Trophoblast cell (in vitro differentiated cells and primary cell): ENCODE results near the gene DISC1.

ENCODE experiments used
- DNase-seq, 2 donors: peaks; one replicate each; pipeline ENCODE4 v3.0.0-alpha.2; 2016
- H2AFZ ChIP-seq: 2 replicates; pipeline ENCODE4 v1.6.1; 2013; ENCODE audit warnings: low read length, moderate library complexity, mild to moderate bottlenecking; ENCODE audit not compliant: insufficient read depth, poor library complexity
- H2AK5ac ChIP-seq: 2 replicates; pipeline ENCODE4 v1.6.1; 2013; ENCODE audit warnings: mild to moderate bottlenecking, low read length
- H2BK120ac ChIP-seq: 2 replicates; pipeline ENCODE4 v1.6.1; 2013; ENCODE audit warnings: low read length, mild to moderate bottlenecking, moderate library complexity; ENCODE audit not compliant: insufficient read depth, poor library complexity
- H2BK12ac ChIP-seq: 2 replicates; pipeline ENCODE4 v1.6.1; 2013; ENCODE audit warnings: mild to moderate bottlenecking, low read length, moderate library complexity
- H2BK5ac ChIP-seq: 2 replicates; pipeline ENCODE4 v1.6.1; 2013; ENCODE audit warnings: low read length, low read depth, moderate library complexity, mild to moderate bottlenecking; ENCODE audit not compliant: poor library complexity
- H3K14ac ChIP-seq: 2 replicates; pipeline ENCODE4 v1.6.1; 2013; ENCODE audit warnings: mild to moderate bottlenecking, low read length
- H3K18ac ChIP-seq: 2 replicates; pipeline ENCODE4 v1.6.1; 2013; ENCODE audit warnings: mild to moderate bottlenecking, low read length
- H3K23ac ChIP-seq: 2 replicates; pipeline ENCODE4 v1.6.1; 2013; ENCODE audit warnings: low read length
- H3K27ac ChIP-seq: 2 replicates; pipeline ENCODE4 v1.5.1; 2013; ENCODE audit warnings: low read depth, mild to moderate bottlenecking, inconsistent platforms, low read length, moderate library complexity
- H3K27me3 ChIP-seq: 2 replicates; pipeline ENCODE4 v1.6.1; 2013; ENCODE audit warnings: inconsistent platforms, mild to moderate bottlenecking, low read length, moderate library complexity; ENCODE audit not compliant: insufficient read depth
- H3K36me3 ChIP-seq, 2 experiments: 1 replicate in 1 of 2; 2 replicates in 1 of 2; pipeline ENCODE4 v1.6.1; 2013; ENCODE audit warnings: low read length in 2 of 2, mild to moderate bottlenecking in 2 of 2, moderate library complexity in 1 of 2; ENCODE audit not compliant: insufficient read depth in 2 of 2, control insufficient read depth in 1 of 2
- H3K4ac ChIP-seq: 2 replicates; pipeline ENCODE4 v1.6.1; 2013; ENCODE audit warnings: low read depth, mild to moderate bottlenecking, low read length, moderate library complexity
- H3K4me1 ChIP-seq, 2 experiments: 1 replicate in 1 of 2; 2 replicates in 1 of 2; pipeline ENCODE4 v1.6.1; 2013; ENCODE audit warnings: low read length in 2 of 2, mild to moderate bottlenecking in 2 of 2, moderate library complexity in 1 of 2; ENCODE audit not compliant: insufficient read depth in 2 of 2, control insufficient read depth in 1 of 2
- H3K4me2 ChIP-seq: 2 replicates; pipeline ENCODE4 v1.6.1; 2013; ENCODE audit warnings: inconsistent platforms, mild to moderate bottlenecking, low read length, moderate library complexity
- H3K4me3 ChIP-seq: 2 replicates; pipeline ENCODE4 v1.5.1; 2013; ENCODE audit warnings: mild to moderate bottlenecking, low read depth, low read length, inconsistent platforms
- H3K79me1 ChIP-seq: one replicate; pipeline ENCODE4 v1.6.1; 2013; ENCODE audit warnings: low read length
- H3K79me2 ChIP-seq: 2 replicates; pipeline ENCODE4 v1.6.1; 2013; ENCODE audit warnings: low read length, mild to moderate bottlenecking; ENCODE audit not compliant: control insufficient read depth, insufficient read depth, poor library complexity
- H3K9ac ChIP-seq: 2 replicates; pipeline ENCODE4 v1.6.1; 2013; ENCODE audit warnings: mild to moderate bottlenecking, low read length
- H3K9me3 ChIP-seq: 2 replicates; pipeline ENCODE4 v1.6.1; 2013; ENCODE audit warnings: low read depth, mild to moderate bottlenecking, control low read depth, inconsistent platforms, low read length; ENCODE audit not compliant: insufficient read depth
- H4K12ac ChIP-seq: 2 replicates; pipeline ENCODE4 v1.6.1; 2013; ENCODE audit warnings: low read depth, mild to moderate bottlenecking, low read length, moderate library complexity
- H4K8ac ChIP-seq: 2 replicates; pipeline ENCODE4 v1.6.1; 2013; ENCODE audit warnings: low read depth, mild to moderate bottlenecking, low read length, moderate library complexity
- H4K91ac ChIP-seq: one replicate; pipeline ENCODE4 v1.6.1; 2013; ENCODE audit warnings: low read depth, mild to moderate bottlenecking, low read length, moderate library complexity
- WGBS: extraction: QIAGEN DNeasy Blood & Tissue Kit; methylation state at CpG from one replicate; pipeline ENCODE4 v1.1.7; 2013; ENCODE audit warnings: missing lambda C conversion rate; ENCODE audit not compliant: insufficient read length, insufficient coverage; ENCODE audit errors: extremely low coverage; 5-methylcytosine and 5-hydroxymethylcytosine counted together

Gene DISC1

GRCh38 chr1:231702804-231703203, 76.2 kb downstream of the DISC1 start:
- Histone ChIP-seq H3K27me3 (no peaks in the 10 kb centered on the region), H3K79me1 (peaks cover 2% of the 10 kb centered on the region), H2BK12ac (no peak overlapping the region), H3K14ac (no peak overlapping the region), H3K36me3 (no peaks in the 10 kb centered on the region), H3K18ac (no peak overlapping the region), H3K4me1 (peaks cover 2 to 6% of the 10 kb centered on the region in 2 experiments), H2AFZ (no peak overlapping the region), H4K8ac (no peak overlapping the region), H3K9ac (no peak overlapping the region), H4K91ac (no peak overlapping the region), H3K4ac (no peak overlapping the region), H3K4me2 (no peak overlapping the region), H2BK120ac (no peak overlapping the region), H3K27ac (no peak overlapping the region), H2BK5ac (no peak overlapping the region), H3K4me3 (no peak overlapping the region), H3K23ac (no peak overlapping the region), H4K12ac (no peak overlapping the region), H3K79me2 (no peaks in the 10 kb centered on the region), H3K9me3 (no peaks in the 10 kb centered on the region), H2AK5ac (no peak overlapping the region)
- peak; percentile 79 to 97 for DNase-seq
- WGBS = no CpG with 5 or more reads among the region's 1 CpG

DNA sequence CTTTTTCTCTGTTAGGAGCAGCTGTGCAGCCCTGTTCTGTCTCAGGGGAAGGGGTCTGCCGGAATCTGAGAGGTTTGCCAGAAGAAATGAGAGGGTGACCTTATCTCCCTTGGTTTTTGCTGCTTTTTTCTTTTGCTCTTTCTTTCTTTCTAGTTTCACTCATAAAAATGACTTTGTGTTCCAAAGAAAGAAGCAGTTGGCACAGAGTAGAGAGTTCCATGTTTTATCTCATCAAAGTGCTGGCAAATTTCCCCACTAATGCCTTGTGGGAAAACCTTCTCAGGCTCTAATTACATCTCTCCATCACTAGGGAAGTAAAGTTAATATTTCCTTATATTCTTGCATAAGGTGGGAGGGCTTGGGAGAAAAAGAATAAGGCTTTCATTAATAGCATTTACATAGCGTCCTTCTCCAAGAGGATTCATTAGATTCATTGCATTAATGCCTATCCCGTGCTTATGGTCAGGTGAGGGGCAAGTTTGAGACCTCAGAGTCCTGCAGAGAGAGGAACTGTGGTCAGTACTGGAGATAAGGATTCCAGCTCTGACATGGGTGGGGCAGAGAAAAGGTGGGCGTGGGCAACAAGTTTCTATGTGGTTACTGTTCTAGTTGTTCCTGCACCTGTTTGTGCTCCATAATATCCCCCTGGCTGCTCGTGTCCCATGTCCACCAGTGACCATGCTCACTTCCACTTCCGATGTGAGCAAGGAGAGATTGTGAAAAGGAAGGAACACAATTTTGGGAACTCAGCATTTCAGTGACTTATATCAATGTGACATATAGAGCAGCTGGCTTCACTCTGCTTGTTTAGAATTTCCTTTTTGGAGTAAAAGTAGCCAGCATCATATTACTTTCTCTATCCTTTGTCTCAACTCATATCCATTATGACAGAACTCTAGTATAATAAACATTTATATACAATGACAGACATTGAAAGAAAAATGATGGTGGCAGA, 79.5 kb downstream of the DISC1 start:
- Histone ChIP-seq H3K4me3 (no peak overlapping the region), H3K4me1 (peaks cover 2 to 6% of the 10 kb centered on the region in 2 experiments), H2AFZ (no peak overlapping the region), H3K9ac (no peak overlapping the region), H4K12ac (no peak overlapping the region), H2BK12ac (no peak overlapping the region), H2BK120ac (no peak overlapping the region), H4K91ac (no peak overlapping the region), H4K8ac (no peak overlapping the region), H3K27ac (no peak overlapping the region), H3K27me3 (no peaks in the 10 kb centered on the region), H3K23ac (no peak overlapping the region), H3K4ac (no peak overlapping the region), H3K79me2 (no peaks in the 10 kb centered on the region), H2AK5ac (no peak overlapping the region), H3K36me3 (no peaks in the 10 kb centered on the region), H2BK5ac (no peak overlapping the region), H3K14ac (no peak overlapping the region), H3K4me2 (no peak overlapping the region), H3K9me3 (no peaks in the 10 kb centered on the region), H3K18ac (no peak overlapping the region), H3K79me1 (peaks cover 2% of the 10 kb centered on the region)
- WGBS = no CpG with 5 or more reads among the region's 6 CpGs
- no peak for DNase-seq

DNA sequence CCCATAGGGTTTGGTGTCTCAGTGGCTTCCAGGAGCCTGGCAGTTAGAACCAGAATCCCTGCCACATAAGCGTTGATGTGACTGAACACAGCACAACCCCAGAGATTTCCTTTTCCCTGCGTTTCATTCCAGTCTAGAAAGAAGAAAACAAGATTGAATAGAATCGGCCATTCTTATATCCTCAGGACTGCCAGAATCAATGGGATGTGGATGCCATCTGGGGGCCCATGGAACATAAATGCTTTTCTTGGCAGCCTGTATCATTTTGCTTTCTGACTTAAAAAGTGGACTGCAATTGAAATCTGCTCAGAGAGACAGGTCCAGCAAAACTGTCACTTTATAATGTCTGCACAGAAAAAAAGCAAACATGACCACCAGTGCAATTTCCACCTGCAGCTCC, 80.3 kb downstream of the DISC1 start:
- H4K91ac ChIP-seq = no peak overlapping the region
- no peak overlapping the region for H3K9ac ChIP-seq
- no peaks in the 10 kb centered on the region for H3K79me2 ChIP-seq
- H3K4me2 ChIP-seq = no peak overlapping the region
- H2BK120ac ChIP-seq = no peak overlapping the region
- no peak overlapping the region for H2AK5ac ChIP-seq
- no peak overlapping the region for H2BK12ac ChIP-seq
- no peaks in the 10 kb centered on the region for H3K9me3 ChIP-seq
- H3K4me3 ChIP-seq = no peak overlapping the region
- H3K27me3 ChIP-seq = no peaks in the 10 kb centered on the region
- peaks cover 2% of the 10 kb centered on the region for H3K79me1 ChIP-seq
- no peaks in the 10 kb centered on the region for H3K36me3 ChIP-seq
- no peak overlapping the region for H2BK5ac ChIP-seq
- H3K4me1 ChIP-seq = peaks cover 2 to 6% of the 10 kb centered on the region in 2 experiments
- H2AFZ ChIP-seq = no peak overlapping the region
- H3K18ac ChIP-seq = no peak overlapping the region
- no peak overlapping the region for H3K23ac ChIP-seq
- no peak for DNase-seq
- WGBS = no CpG with 5 or more reads among the region's 3 CpGs
- H3K27ac ChIP-seq = no peak overlapping the region
- no peak overlapping the region for H3K4ac ChIP-seq
- H4K12ac ChIP-seq = no peak overlapping the region
- H3K14ac ChIP-seq = no peak overlapping the region
- no peak overlapping the region for H4K8ac ChIP-seq

GRCh38 chr1:231707407-231707806, 80.8 kb downstream of the DISC1 start:
- DNase-seq = no peak
- H3K4me2 ChIP-seq = no peak overlapping the region
- no peaks in the 10 kb centered on the region for H3K79me2 ChIP-seq
- H3K4me1 ChIP-seq = peaks cover 2 to 6% of the 10 kb centered on the region in 2 experiments
- H3K79me1 ChIP-seq = peaks cover 2% of the 10 kb centered on the region
- no peak overlapping the region for H3K23ac ChIP-seq
- no peak overlapping the region for H4K91ac ChIP-seq
- no peak overlapping the region for H2BK5ac ChIP-seq
- H3K14ac ChIP-seq = no peak overlapping the region
- no peak overlapping the region for H2BK120ac ChIP-seq
- H3K27me3 ChIP-seq = no peaks in the 10 kb centered on the region
- no peak overlapping the region for H3K9ac ChIP-seq
- H3K27ac ChIP-seq = no peak overlapping the region
- no peak overlapping the region for H2AFZ ChIP-seq
- H3K4ac ChIP-seq = no peak overlapping the region
- no peaks in the 10 kb centered on the region for H3K9me3 ChIP-seq
- H3K18ac ChIP-seq = no peak overlapping the region
- H2BK12ac ChIP-seq = no peak overlapping the region
- no peak overlapping the region for H3K4me3 ChIP-seq
- no peak overlapping the region for H4K8ac ChIP-seq
- no peaks in the 10 kb centered on the region for H3K36me3 ChIP-seq
- H2AK5ac ChIP-seq = no peak overlapping the region
- no peak overlapping the region for H4K12ac ChIP-seq
